Osteocyte (in vitro differentiated cells): ENCODE data around the gene TSPAN14. TPM values are rescaled to one million over a fixed set of nuclear protein-coding genes. Genes with fewer than 3 reads are reported as not detected.
"Not testable (repeated sequence)": the region's sequence is repeated elsewhere in the genome, so short reads cannot be mapped to it uniquely, and the experiment has no call there.

ENCODE experiments used
- DNase-seq: peaks from one replicate; pipeline ENCODE4 v3.0.0; 2021; ENCODE audit warnings: mixed read lengths; ENCODE audit not compliant: unreplicated experiment; ENCODE audit errors: extremely low spot score
- H3K27ac Mint-ChIP-seq: one replicate; pipeline ENCODE4 v1.8.0; 2021; ENCODE audit warnings: mild to moderate bottlenecking, mixed read lengths; ENCODE audit not compliant: unreplicated experiment
- H3K27me3 Mint-ChIP-seq: one replicate; pipeline ENCODE4 v1.8.0; 2021; ENCODE audit warnings: mixed read lengths; ENCODE audit not compliant: unreplicated experiment
- H3K36me3 Mint-ChIP-seq: one replicate; pipeline ENCODE4 v1.8.0; 2021; ENCODE audit warnings: mixed read lengths; ENCODE audit not compliant: unreplicated experiment
- H3K4me1 Mint-ChIP-seq: one replicate; pipeline ENCODE4 v1.8.0; 2021; ENCODE audit warnings: mixed read lengths; ENCODE audit not compliant: unreplicated experiment
- H3K4me3 Mint-ChIP-seq: one replicate; pipeline ENCODE4 v1.8.0; 2021; ENCODE audit warnings: mild to moderate bottlenecking, moderate library complexity, mixed read lengths; ENCODE audit not compliant: unreplicated experiment
- H3K9me3 Mint-ChIP-seq: one replicate; pipeline ENCODE4 v1.8.0; 2021; ENCODE audit warnings: mixed read lengths; ENCODE audit not compliant: unreplicated experiment
- CTCF ChIP-seq: fragments of 200-600 bp; sonication (generic); IDR thresholded peaks from 2 replicates; pipeline ENCODE4 v1.5.0; 2021; ENCODE audit warnings: antibody characterized with exemption, mild to moderate bottlenecking, moderate library complexity
- total RNA-seq: library from RNA; stranded (reverse); gene quantifications from 2 replicates; pipeline ENCODE4 v1.2.1, GENCODE V29; 2021

TSPAN14 gene
- total RNA-seq, 1 donor from 2014 or later: 50.7 TPM

- Mint-ChIP-seq H3K36me3 (no peaks in the 10 kb centered on the region), H3K27me3 (peaks cover 1% of the 10 kb centered on the region), H3K9me3 (no peaks in the 10 kb centered on the region), H3K4me1 (no peaks in the 10 kb centered on the region), H3K27ac (no peak overlapping the region), H3K4me3 (no peak overlapping the region)
- no peak for TF ChIP-seq CTCF
- DNase-seq: no peak
Observed at GRCh38 chr10:80530816-80531215, 76.7 kb downstream of the TSPAN14 start.

GRCh38 chr10:80532571-80532970 is 78.5 kb downstream of the TSPAN14 start:
- TF ChIP-seq CTCF: no peak
- DNase-seq: no peak
- Mint-ChIP-seq H3K4me3 (no peak overlapping the region), H3K36me3 (no peaks in the 10 kb centered on the region), H3K4me1 (no peaks in the 10 kb centered on the region), H3K27ac (no peak overlapping the region), H3K9me3 (no peaks in the 10 kb centered on the region), H3K27me3 (no peaks in the 10 kb centered on the region)

- H3K4me1 Mint-ChIP-seq, H3K27ac Mint-ChIP-seq, H3K4me3 Mint-ChIP-seq, DNase-seq, H3K27me3 Mint-ChIP-seq, H3K36me3 Mint-ChIP-seq, H3K9me3 Mint-ChIP-seq: not testable (repeated sequence)
Observed at GRCh38 chr10:80534059-80534458, 79.9 kb downstream of the TSPAN14 start.

GRCh38 chr10:80534646-80535045 is 80.5 kb downstream of the TSPAN14 start:
- not testable (repeated sequence) for H3K9me3 Mint-ChIP-seq, H3K27ac Mint-ChIP-seq, H3K4me3 Mint-ChIP-seq, H3K27me3 Mint-ChIP-seq, H3K36me3 Mint-ChIP-seq, H3K4me1 Mint-ChIP-seq, DNase-seq

GRCh38 chr10:80535671-80536360 is 81.7 kb downstream of the TSPAN14 start:
- H3K27ac Mint-ChIP-seq: no peak overlapping the region
- no peak overlapping the region for H3K4me3 Mint-ChIP-seq
- no peaks in the 10 kb centered on the region for H3K36me3 Mint-ChIP-seq
- DNase-seq: no peak
- no peak for TF ChIP-seq CTCF
- no peaks in the 10 kb centered on the region for H3K9me3 Mint-ChIP-seq
- no peaks in the 10 kb centered on the region for H3K27me3 Mint-ChIP-seq
- peaks cover 2% of the 10 kb centered on the region for H3K4me1 Mint-ChIP-seq

- Mint-ChIP-seq H3K4me1 (peaks cover 2% of the 10 kb centered on the region), H3K27me3 (no peaks in the 10 kb centered on the region), H3K4me3 (no peak overlapping the region), H3K36me3 (no peaks in the 10 kb centered on the region), H3K27ac (no peak overlapping the region), H3K9me3 (no peaks in the 10 kb centered on the region)
- no peak for DNase-seq
- TF ChIP-seq CTCF: no peak
Observed at GRCh38 chr10:80536361-80536835, 82.3 kb downstream of the TSPAN14 start.
